ENCODE data around the gene WDR1. TPM values are rescaled to one million over a fixed set of nuclear protein-coding genes. Genes with fewer than 3 reads are reported as not detected.

Gene WDR1
- total RNA-seq, 1 donor from 2014 or later = 245 TPM

- DNase-seq (ENCODE audit: low spot score) = no peak
- intact Hi-C loops (cut with DNase I) = loop anchor here (2.0 kb wide), 2 partner anchors 21 to 99 kb away; no protein-coding TSS in a partner anchor
Observed at GRCh38 chr4:10117359-10118047, 904 bp upstream of the WDR1 start.

GRCh38 chr4:10115797-10116568, 616 bp downstream of the WDR1 start:
- intact Hi-C loops (cut with DNase I) = loop anchor here (2.0 kb wide), 2 partner anchors 19 to 97 kb away; no protein-coding TSS in a partner anchor

GRCh38 chr4:10115271-10115796, 1.3 kb downstream of the WDR1 start:
- no peak for DNase-seq (ENCODE audit: low spot score)
- intact Hi-C loops (cut with DNase I) = no loop called here

More at GRCh38 chr4:10115797-10116568, 616 bp downstream of the WDR1 start:
- DNase-seq (ENCODE audit: low spot score) = peak; percentile 83

GRCh38 chr4:10114607-10115006, 2.0 kb downstream of the WDR1 start:
- no peak for DNase-seq (ENCODE audit: low spot score)
- intact Hi-C loops (cut with DNase I) = no loop called here

- no peak for DNase-seq (ENCODE audit: low spot score)
- intact Hi-C loops (cut with DNase I) = no loop called here
Observed at GRCh38 chr4:10114147-10114546, 2.5 kb downstream of the WDR1 start.

- no peak for DNase-seq (ENCODE audit: low spot score)
- intact Hi-C loops (cut with DNase I) = no loop called here
Observed at GRCh38 chr4:10113362-10114047, 3.1 kb downstream of the WDR1 start.

GRCh38 chr4:10112658-10113284, 3.8 kb downstream of the WDR1 start:
- no peak for DNase-seq (ENCODE audit: low spot score)
- intact Hi-C loops (cut with DNase I) = no loop called here

GRCh38 chr4:10111067-10111801, 5.4 kb downstream of the WDR1 start:
- DNase-seq (ENCODE audit: low spot score) = no peak
- intact Hi-C loops (cut with DNase I) = no loop called here

GRCh38 chr4:10109995-10110670, 6.5 kb downstream of the WDR1 start:
- no peak for DNase-seq (ENCODE audit: low spot score)

GRCh38 chr4:10108818-10109783, 7.5 kb downstream of the WDR1 start:
- intact Hi-C loops (cut with DNase I) = no loop called here
- DNase-seq (ENCODE audit: low spot score) = no peak

More at GRCh38 chr4:10109995-10110670, 6.5 kb downstream of the WDR1 start:
- intact Hi-C loops (cut with DNase I) = no loop called here

GRCh38 chr4:10108391-10108790, 8.2 kb downstream of the WDR1 start:
- DNase-seq (ENCODE audit: low spot score) = no peak
- intact Hi-C loops (cut with DNase I) = no loop called here

- DNase-seq (ENCODE audit: low spot score) = no peak
- intact Hi-C loops (cut with DNase I) = no loop called here
Observed at GRCh38 chr4:10107111-10108091, 9.2 kb downstream of the WDR1 start.

GRCh38 chr4:10106421-10107039, 10.1 kb downstream of the WDR1 start:
- intact Hi-C loops (cut with DNase I) = no loop called here
- DNase-seq (ENCODE audit: low spot score) = no peak

GRCh38 chr4:10105920-10106319, 10.7 kb downstream of the WDR1 start:
- intact Hi-C loops (cut with DNase I) = no loop called here
- no peak for DNase-seq (ENCODE audit: low spot score)

GRCh38 chr4:10105421-10105820, 11.2 kb downstream of the WDR1 start:
- intact Hi-C loops (cut with DNase I) = no loop called here
- no peak for DNase-seq (ENCODE audit: low spot score)

- no peak for DNase-seq (ENCODE audit: low spot score)
- intact Hi-C loops (cut with DNase I) = no loop called here
Observed at GRCh38 chr4:10104991-10105276, 11.7 kb downstream of the WDR1 start.

Measured in cardiac septum (tissue), 1 donor.